Endothelial cell of umbilical vein (primary cell): ENCODE data around the gene PODXL2. TPM values are rescaled to one million over a fixed set of nuclear protein-coding genes. Genes with fewer than 3 reads are reported as not detected.

Experiments
- BruUV-seq: library from RNA; stranded (reverse); fragments of 400-500 nt; replicated peaks from 2 replicates; lab custom pipeline; 2021; lab: Mats Ljungman, UMichigan
- CTCF ChIA-PET: fragments of 300-600, 350-600 bp; sonication (Branson Sonifier 250); formaldehyde crosslinking; loops from one replicate; lab custom pipeline; 2021; ENCODE audit warnings: antibody characterized with exemption, inconsistent platforms; lab: Charles Lee
- POLR2A ChIA-PET: fragments of 300-600, 350-600 bp; sonication (Branson Sonifier 250); formaldehyde crosslinking; loops from one replicate; lab custom pipeline; 2021; ENCODE audit warnings: antibody characterized with exemption, inconsistent platforms; lab: Charles Lee
- DNase-seq: peaks from one replicate; pipeline ENCODE4 v3.0.0-alpha.2; 2011; ENCODE audit warnings: low read depth, low spot score
- FAIRE-seq: peaks from 2 replicates; lab custom pipeline; 2011; peaks lifted over from hg19 to GRCh38; lab: Jason Lieb, UNC
- H2AFZ ChIP-seq: 2 replicates; pipeline ENCODE4 v1.6.0; 2012; ENCODE audit warnings: low read depth, low read length, control low read depth, inconsistent platforms
- H3K27ac ChIP-seq: 2 replicates; pipeline ENCODE4 v1.5.1; 2011; ENCODE audit warnings: low read depth, mild to moderate bottlenecking, control low read depth, low read length, moderate library complexity; ENCODE audit not compliant: insufficient read depth
- H3K27me3 ChIP-seq, 2 experiments: 2 replicates each; pipeline versions ENCODE4 v1.6.0 to v1.6.1; 2011; ENCODE audit warnings: low read length in 2 of 2, mixed read lengths in 1 of 2; ENCODE audit not compliant: control insufficient read depth in 2 of 2, insufficient read depth in 2 of 2
- H3K36me3 ChIP-seq, 2 experiments: 2 replicates in 1 of 2; 3 replicates in 1 of 2; pipeline ENCODE4 v1.5.1; 2011; ENCODE audit warnings: low read length in 2 of 2, mild to moderate bottlenecking in 1 of 2, moderate library complexity in 1 of 2; ENCODE audit not compliant: control insufficient read depth in 2 of 2, insufficient read depth in 2 of 2; ENCODE audit errors: extremely low read depth in 1 of 2
- H3K4me1 ChIP-seq: 3 replicates; pipeline ENCODE4 v1.5.1; 2011; ENCODE audit warnings: mild to moderate bottlenecking, low read length; ENCODE audit not compliant: control insufficient read depth, insufficient read depth; ENCODE audit errors: extremely low read depth
- H3K4me2 ChIP-seq: 2 replicates; pipeline ENCODE4 v1.6.1; 2011; ENCODE audit warnings: low read length, control low read depth, mixed read lengths; ENCODE audit not compliant: insufficient read depth
- H3K4me3 ChIP-seq, 3 experiments: fragments of 200-600 bp in 1 of 3; sonication (generic), shearing (Covaris generic) in 1 of 3; replicated peaks in 1 of 3; 2 replicates each; pipeline ENCODE4 v1.5.1; 2011 to 2016; ENCODE audit warnings: control low read depth in 3 of 3, low read length in 3 of 3, mild to moderate bottlenecking in 2 of 3, inconsistent platforms in 1 of 3, low read depth in 1 of 3, moderate library complexity in 1 of 3; ENCODE audit not compliant: insufficient read depth in 1 of 3
- H3K79me2 ChIP-seq: 2 replicates; pipeline ENCODE4 v1.6.0; 2012; ENCODE audit warnings: low read length, inconsistent platforms; ENCODE audit not compliant: control insufficient read depth, insufficient read depth
- H3K9ac ChIP-seq: replicated peaks from 2 replicates; pipeline ENCODE3; 2011; ENCODE audit warnings: low read length, control low read depth; ENCODE audit not compliant: insufficient read depth; ENCODE audit errors: extremely low read depth
- H3K9me1 ChIP-seq: replicated peaks from 3 replicates; pipeline ENCODE4 v1.6.0; 2011; ENCODE audit warnings: mild to moderate bottlenecking, low read length; ENCODE audit not compliant: control insufficient read depth, insufficient read depth; ENCODE audit errors: extremely low read depth
- H3K9me3 ChIP-seq: replicated peaks from 2 replicates; pipeline ENCODE4 v1.5.1; 2012; ENCODE audit warnings: low read length, inconsistent platforms; ENCODE audit not compliant: control insufficient read depth, insufficient read depth
- H4K20me1 ChIP-seq: replicated peaks from 2 replicates; pipeline ENCODE3; 2011; ENCODE audit warnings: mild to moderate bottlenecking, low read length; ENCODE audit not compliant: control insufficient read depth, insufficient read depth; ENCODE audit errors: extremely low read depth
- EZH2 ChIP-seq: IDR thresholded peaks from 2 replicates; pipeline ENCODE4 v1.6.1; 2012; ENCODE audit warnings: borderline replicate concordance, low read depth, mild to moderate bottlenecking, moderate library complexity, low read length, inconsistent platforms; ENCODE audit not compliant: severe bottlenecking
- FOS ChIP-seq: IDR thresholded peaks from 2 replicates; pipeline ENCODE4 v1.6.1; 2011; ENCODE audit warnings: mild to moderate bottlenecking, low read length, moderate library complexity, borderline replicate concordance; ENCODE audit not compliant: insufficient read depth
- GATA2 ChIP-seq: IDR thresholded peaks from 2 replicates; pipeline ENCODE4 v1.7.0; 2011; ENCODE audit warnings: low read depth, mild to moderate bottlenecking, moderate library complexity, mixed read lengths, low read length; ENCODE audit not compliant: insufficient read length, insufficient read depth
- JUN ChIP-seq: IDR thresholded peaks from 2 replicates; pipeline ENCODE4 v1.6.1; 2011; ENCODE audit warnings: borderline replicate concordance, low read depth; ENCODE audit not compliant: insufficient read length, insufficient read depth
- MYC ChIP-seq: IDR thresholded peaks from one replicate; pipeline ENCODE4 v1.6.1; 2011; ENCODE audit warnings: mild to moderate bottlenecking, low read depth, low read length
- POLR2A ChIP-seq: IDR thresholded peaks from 2 replicates; pipeline ENCODE4 v1.6.1; 2012; ENCODE audit warnings: low read depth, mild to moderate bottlenecking, control low read depth, low read length
- POLR2AphosphoS5 ChIP-seq: IDR thresholded peaks from 2 replicates; pipeline ENCODE4 v1.6.1; 2012; ENCODE audit warnings: low read depth, mild to moderate bottlenecking, control low read depth, low read length, moderate library complexity; ENCODE audit not compliant: insufficient read depth
- dilution Hi-C: fragments of 300-500 bp; cut with MboI; formaldehyde crosslinking; loops from one replicate; pipeline ENCODE4 v1.15.0; 2019; ENCODE audit warnings: low sequenced_read_pairs; ENCODE audit not compliant: extremely low pct_ligation_motif_present
- intact Hi-C: fragments of 100-400 bp; cut with micrococcal nuclease; formaldehyde crosslinking; loops from one replicate; pipeline ENCODE4 v1.10.0; 2022
- polyA plus RNA-seq, 4 experiments: library from polyadenylated mRNA; depleted of rRNA in 3 of 4; stranded (reverse) in 3 of 4; unstranded in 1 of 4; fragments of >200 nt; gene quantifications; 2 replicates each; pipeline versions ENCODE4 v1.2.1 to v1.2.3, GENCODE V29; 2011 to 2012; ENCODE audit warnings: missing spikeins in 1 of 4
- total RNA-seq: library from RNA; stranded (reverse); gene quantifications from 2 replicates; pipeline ENCODE4 v1.2.3, GENCODE V29; 2021
- TF ChIP-seq, protein P1 (sequence below): IDR thresholded peaks from 2 replicates; pipeline ENCODE4 v1.6.1; 2011; ENCODE audit not compliant: insufficient read depth, insufficient read length
- TF ChIP-seq, protein P2 (sequence below), 2 donors: IDR thresholded peaks; 1 replicate in 1 of 2; 2 replicates in 1 of 2; pipeline ENCODE4 v1.5.1; 2011; ENCODE audit warnings: low read length in 2 of 2, mild to moderate bottlenecking in 2 of 2, moderate library complexity in 2 of 2, control low read depth in 1 of 2, inconsistent platforms in 1 of 2, low read depth in 1 of 2; ENCODE audit not compliant: insufficient read depth in 1 of 2; ENCODE audit errors: extremely low read depth in 1 of 2

Gene PODXL2
- total and polyA plus RNA-seq, 2 donors (not counting 3 experiments of a cell fraction or from before 2014, with no cell fraction given), result 5.5 to 6.5 TPM

DNA sequence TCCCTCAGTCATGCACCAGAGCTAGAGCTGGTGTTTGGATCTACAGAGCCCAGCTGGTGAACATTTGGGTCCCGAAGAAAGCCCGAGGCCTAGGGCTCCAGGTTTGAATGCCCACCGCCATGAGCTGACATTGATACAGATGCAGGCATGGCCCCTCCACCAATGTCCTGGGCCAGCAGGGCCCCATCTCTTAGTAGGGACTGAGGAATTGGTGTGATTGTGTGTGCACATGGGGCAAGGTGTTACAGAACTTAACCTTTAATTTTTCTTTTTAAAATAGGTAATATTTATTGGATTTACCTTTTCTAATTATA lies 11.0 kb downstream of the PODXL2 start:
- Histone ChIP-seq H3K9me3 (no peaks in the 10 kb centered on the region), H3K4me2 (no peak overlapping the region), H3K4me1 (no peaks in the 10 kb centered on the region), H3K27ac (no peak overlapping the region), H3K9me1 (no peaks in the 10 kb centered on the region), H3K27me3 (peaks cover 1 to 10% of the 10 kb centered on the region in 2 experiments), H3K36me3 (no peaks in the 10 kb centered on the region), H3K79me2 (no peaks in the 10 kb centered on the region), H3K4me3 (no peak overlapping the region), H3K9ac (no peak overlapping the region), H4K20me1 (no peaks in the 10 kb centered on the region), H2AFZ (no peak overlapping the region)
- intact Hi-C loops, result no loop called here
- ChIA-PET POLR2A (no interaction called here), CTCF (interaction anchor here (0.9 kb wide), 1 partner anchor 11 kb away, joined by 3 read pairs; no protein-coding TSS in a partner anchor)
- DNase-seq (no peak), FAIRE-seq (no peak)
- dilution Hi-C loops, result no loop called here
- no peak for TF ChIP-seq EZH2
- BruUV-seq, result no TSS peak

DNA sequence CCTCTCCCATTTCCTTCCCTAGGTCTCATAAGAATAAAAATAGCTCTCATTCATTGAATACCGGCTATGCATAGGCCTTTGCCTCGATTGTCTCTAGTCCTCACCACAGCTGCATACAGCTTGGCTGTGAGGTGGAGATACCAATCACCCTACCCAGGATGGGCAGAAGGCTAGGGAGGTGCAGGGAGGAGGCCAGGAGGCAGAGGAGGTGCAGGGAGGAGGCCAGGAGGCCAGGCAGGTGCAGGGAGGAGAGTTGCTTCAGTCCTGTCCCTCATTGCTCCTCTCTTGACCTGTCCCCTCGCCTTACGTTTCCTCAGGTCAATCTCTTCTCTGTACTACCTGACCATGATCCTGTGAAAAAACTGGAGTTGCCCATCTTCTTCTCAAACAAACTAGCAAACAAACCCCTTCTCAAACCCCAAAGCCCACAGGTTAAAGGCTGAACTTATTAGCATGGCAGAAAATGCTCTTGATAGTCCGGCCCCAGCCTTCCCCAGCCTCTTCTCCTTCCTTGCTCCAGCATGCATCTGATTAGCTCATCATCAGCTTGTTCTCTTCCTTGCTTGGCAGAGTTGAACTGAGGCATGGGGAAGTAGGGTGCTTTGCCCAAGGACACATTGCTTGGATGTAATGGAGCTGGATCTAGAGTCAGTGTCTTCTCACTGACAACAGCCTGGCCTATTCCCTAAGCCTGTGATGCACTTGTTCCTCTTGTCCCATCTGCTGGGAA lies 15.8 kb downstream of the PODXL2 start:
- Histone ChIP-seq H3K4me3 (no peak overlapping the region), H3K4me2 (no peak overlapping the region), H3K4me1 (no peaks in the 10 kb centered on the region), H3K9me3 (no peaks in the 10 kb centered on the region), H3K27me3 (no peaks in the 10 kb centered on the region), H3K36me3 (no peaks in the 10 kb centered on the region), H2AFZ (no peak overlapping the region), H4K20me1 (no peaks in the 10 kb centered on the region), H3K27ac (no peak overlapping the region), H3K9me1 (no peaks in the 10 kb centered on the region), H3K9ac (no peak overlapping the region), H3K79me2 (no peaks in the 10 kb centered on the region)
- no TSS peak for BruUV-seq
- ChIA-PET CTCF (interaction anchor here (0.5 to 1.6 kb wide), 3 partner anchors 12 to 94 kb away, joined by 3 to 6 read pairs (median 5); no protein-coding TSS in a partner anchor), POLR2A (no interaction called here)
- FAIRE-seq, result no peak
- TF ChIP-seq, protein P1, sequence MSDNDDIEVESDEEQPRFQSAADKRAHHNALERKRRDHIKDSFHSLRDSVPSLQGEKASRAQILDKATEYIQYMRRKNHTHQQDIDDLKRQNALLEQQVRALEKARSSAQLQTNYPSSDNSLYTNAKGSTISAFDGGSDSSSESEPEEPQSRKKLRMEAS, result no peak
- TF ChIP-seq, protein P2, sequence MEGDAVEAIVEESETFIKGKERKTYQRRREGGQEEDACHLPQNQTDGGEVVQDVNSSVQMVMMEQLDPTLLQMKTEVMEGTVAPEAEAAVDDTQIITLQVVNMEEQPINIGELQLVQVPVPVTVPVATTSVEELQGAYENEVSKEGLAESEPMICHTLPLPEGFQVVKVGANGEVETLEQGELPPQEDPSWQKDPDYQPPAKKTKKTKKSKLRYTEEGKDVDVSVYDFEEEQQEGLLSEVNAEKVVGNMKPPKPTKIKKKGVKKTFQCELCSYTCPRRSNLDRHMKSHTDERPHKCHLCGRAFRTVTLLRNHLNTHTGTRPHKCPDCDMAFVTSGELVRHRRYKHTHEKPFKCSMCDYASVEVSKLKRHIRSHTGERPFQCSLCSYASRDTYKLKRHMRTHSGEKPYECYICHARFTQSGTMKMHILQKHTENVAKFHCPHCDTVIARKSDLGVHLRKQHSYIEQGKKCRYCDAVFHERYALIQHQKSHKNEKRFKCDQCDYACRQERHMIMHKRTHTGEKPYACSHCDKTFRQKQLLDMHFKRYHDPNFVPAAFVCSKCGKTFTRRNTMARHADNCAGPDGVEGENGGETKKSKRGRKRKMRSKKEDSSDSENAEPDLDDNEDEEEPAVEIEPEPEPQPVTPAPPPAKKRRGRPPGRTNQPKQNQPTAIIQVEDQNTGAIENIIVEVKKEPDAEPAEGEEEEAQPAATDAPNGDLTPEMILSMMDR (IDR thresholded peaks at IDR 0.05; ENCODE audit: extremely low read depth in 1 of 2, insufficient read depth in 1 of 2, low read depth in 1 of 2, low read length in 2 of 2), result no peak
- TF ChIP-seq GATA2, result no peak
- TF ChIP-seq FOS, result no peak
- TF ChIP-seq EZH2, result no peak
- TF ChIP-seq MYC, result no peak
- TF ChIP-seq POLR2AphosphoS5, result no peak
- TF ChIP-seq POLR2A, result no peak
- TF ChIP-seq JUN, result no peak
- dilution Hi-C loops, result no loop called here
- DNase-seq, result no peak
- intact Hi-C loops, result no loop called here
